Lung (tissue), 12 donors: ENCODE measurements around the gene SLC16A5. TPM values are rescaled to one million over a fixed set of nuclear protein-coding genes. Genes with fewer than 3 reads are reported as not detected.
A peak's percentile ranks its signal among the peaks of the same experiment; 100 is the strongest.
"Not testable (repeated sequence)": the region's sequence is repeated elsewhere in the genome, so short reads cannot be mapped to it uniquely, and the experiment has no call there.

Source experiments
- ATAC-seq: fragments of 200-7000 bp; cut with Tn5 transposase; one replicate; pipeline ENCODE4 v1.9.1; 2020; ENCODE audit warnings: moderate number of reproducible peaks; ENCODE audit not compliant: insufficient read depth, low FRiP score
- DNase-seq, 3 donors: peaks; one replicate each; pipeline ENCODE4 v3.0.0-alpha.2; 2013 to 2017
- H3K27ac ChIP-seq, 2 donors: one replicate each; pipeline ENCODE4 v1.5.1; 2013; ENCODE audit warnings: mild to moderate bottlenecking in 2 of 2, moderate library complexity in 2 of 2, control low read depth in 1 of 2, inconsistent platforms in 1 of 2, low read depth in 1 of 2, low read length in 1 of 2
- H3K27me3 ChIP-seq, 3 donors: one replicate each; pipeline ENCODE4 v1.5.1; 2013; ENCODE audit warnings: low read length in 2 of 3; ENCODE audit not compliant: control insufficient read depth in 3 of 3, insufficient read depth in 3 of 3
- H3K36me3 ChIP-seq, 4 donors: one replicate each; pipeline ENCODE4 v1.5.1; 2013; ENCODE audit warnings: low read length in 4 of 4, mild to moderate bottlenecking in 1 of 4, moderate library complexity in 1 of 4; ENCODE audit not compliant: control insufficient read depth in 4 of 4, insufficient read depth in 4 of 4
- H3K4me1 ChIP-seq, 5 donors: one replicate each; pipeline ENCODE4 v1.5.1; 2013; ENCODE audit warnings: low read length in 5 of 5, mild to moderate bottlenecking in 2 of 5, moderate library complexity in 1 of 5; ENCODE audit not compliant: control insufficient read depth in 5 of 5, insufficient read depth in 5 of 5
- H3K4me3 ChIP-seq: one replicate; pipeline ENCODE4 v1.5.1; 2013; ENCODE audit warnings: mild to moderate bottlenecking, control low read depth, moderate library complexity
- H3K9ac ChIP-seq, 2 donors: one replicate each; pipeline ENCODE4 v1.5.1; 2013; ENCODE audit warnings: low read length in 2 of 2, control low read depth in 1 of 2; ENCODE audit not compliant: insufficient read depth in 1 of 2
- H3K9me3 ChIP-seq, 4 donors: one replicate each; pipeline ENCODE4 v1.5.1; 2013; ENCODE audit warnings: low read length in 3 of 4, mild to moderate bottlenecking in 1 of 4, moderate library complexity in 1 of 4; ENCODE audit not compliant: control insufficient read depth in 4 of 4, insufficient read depth in 3 of 4
- CTCF ChIP-seq: IDR thresholded peaks from 2 replicates; pipeline ENCODE4 v1.5.1; 2012; ENCODE audit warnings: mild to moderate bottlenecking; ENCODE audit errors: control extremely low read depth, extremely low read depth
- WGBS, 2 donors: extraction: QIAGEN DNeasy Blood & Tissue Kit; methylation state at CpG; one replicate each; pipeline ENCODE4 v1.1.7; 2013; 5-methylcytosine and 5-hydroxymethylcytosine counted together
- polyA plus RNA-seq, 2 donors: library from polyadenylated mRNA; stranded (reverse); fragments of 200-250 nt; gene quantifications; one replicate each; pipeline ENCODE4 v1.2.1, GENCODE V29; 2013
- total RNA-seq, 2 donors: library from RNA; depleted of rRNA in 1 of 2; stranded (reverse); fragments of >200 nt in 1 of 2; gene quantifications; one replicate each; pipeline ENCODE4 v1.2.1, GENCODE V29; 2014 to 2021
- donor health status: control.
- donor health status: control.
- donor health status: Bipolar disorder and iron deficiency.
- donor health status: healthy.
- donor health status: DM: yes; HTN: yes; CAD: no.

The SLC16A5 gene
- total and polyA plus RNA-seq, 4 donors = 27.9 to 74.0 (median 42.4) TPM

GRCh38 chr17:75068750-75069149, 19.0 kb upstream of the SLC16A5 start:
- TF ChIP-seq CTCF = no peak
- Histone ChIP-seq H3K36me3 (peaks cover 0 to 17% (median 9%) of the 10 kb centered on the region in 4 donors), H3K27me3 (no peaks in the 10 kb centered on the region), H3K9ac (no peak overlapping the region), H3K4me3 (no peak overlapping the region), H3K4me1 (peaks cover 0 to 2% (median 0%) of the 10 kb centered on the region in 5 donors), H3K9me3 (peaks cover 0 to 1% (median 0%) of the 10 kb centered on the region in 4 donors), H3K27ac (no peak overlapping the region)
- ATAC-seq = no peak
- 83 to 85% methylated on average over 8 of the region's 8 CpGs for WGBS, 2 donors
- DNase-seq = no peak

GRCh38 chr17:75069783-75070182, 18.0 kb upstream of the SLC16A5 start:
- Histone ChIP-seq H3K27ac (no peak overlapping the region), H3K27me3 (no peaks in the 10 kb centered on the region), H3K9ac (no peak overlapping the region), H3K36me3 (peaks cover 0 to 8% (median 1%) of the 10 kb centered on the region in 4 donors), H3K4me3 (no peak overlapping the region), H3K9me3 (no peaks in the 10 kb centered on the region), H3K4me1 (peaks cover 0 to 4% (median 0%) of the 10 kb centered on the region in 5 donors)
- 92 to 97% methylated on average over 2 of the region's 2 CpGs for WGBS, 2 donors
- peak; percentile 11 for TF ChIP-seq CTCF
- DNase-seq = no peak
- no peak for ATAC-seq

GRCh38 chr17:75071478-75072271, 16.1 kb upstream of the SLC16A5 start:
- DNase-seq, H3K9me3 ChIP-seq, H3K9ac ChIP-seq, H3K4me3 ChIP-seq, ATAC-seq, H3K36me3 ChIP-seq, H3K27me3 ChIP-seq, H3K27ac ChIP-seq, H3K4me1 ChIP-seq: not testable (repeated sequence)
- WGBS, 2 donors = 79 to 85% methylated on average over 8 of the region's 8 CpGs

GRCh38 chr17:75072909-75073308, 14.8 kb upstream of the SLC16A5 start:
- 98 to 100% methylated on average over 5 of the region's 5 CpGs for WGBS, 2 donors
- not testable (repeated sequence) for H3K36me3 ChIP-seq, H3K27ac ChIP-seq, H3K9ac ChIP-seq, H3K9me3 ChIP-seq, H3K27me3 ChIP-seq, H3K4me3 ChIP-seq, DNase-seq, ATAC-seq
- peaks cover 0 to 14% (median 6%) of the 10 kb centered on the region in 5 donors for H3K4me1 ChIP-seq
